ENCODE measurements around the gene SYT1.

Gene SYT1

DNA sequence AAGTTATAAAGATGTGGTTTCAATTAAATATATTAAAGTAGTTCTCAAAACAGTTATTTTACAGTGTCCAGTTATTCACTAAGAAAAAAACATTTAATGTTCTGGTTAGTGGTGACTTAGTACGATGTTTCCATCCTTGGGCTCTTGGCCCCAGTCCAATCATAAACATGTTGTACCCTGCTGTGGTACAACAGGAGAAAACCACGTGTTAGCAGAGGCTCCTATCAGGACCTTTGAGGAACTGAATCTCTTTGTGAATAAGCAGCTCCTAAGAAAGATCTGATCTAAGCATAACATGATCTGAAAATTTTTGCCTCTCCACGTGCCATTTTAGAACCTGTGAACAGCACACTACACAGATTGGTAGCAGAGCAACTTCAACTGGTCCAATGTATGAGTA lies 234.0 kb downstream of the SYT1 start:
- TF ChIP-seq POLR2AphosphoS5 (IDR thresholded peaks at IDR 0.05; ENCODE audit: low read depth, low read length) (no peak), FOXP2 (optimal IDR thresholded peaks at IDR 0.05; ENCODE audit: borderline replicate concordance, extremely low read depth, extremely low read length, insufficient read depth) (no peak), TAF1 (IDR thresholded peaks at IDR 0.05; ENCODE audit: borderline replicate concordance, insufficient read depth, low read length) (no peak), SIN3A (IDR thresholded peaks at IDR 0.05; ENCODE audit: borderline replicate concordance, insufficient read depth, low read length) (no peak)
- TF ChIP-seq, protein P1, sequence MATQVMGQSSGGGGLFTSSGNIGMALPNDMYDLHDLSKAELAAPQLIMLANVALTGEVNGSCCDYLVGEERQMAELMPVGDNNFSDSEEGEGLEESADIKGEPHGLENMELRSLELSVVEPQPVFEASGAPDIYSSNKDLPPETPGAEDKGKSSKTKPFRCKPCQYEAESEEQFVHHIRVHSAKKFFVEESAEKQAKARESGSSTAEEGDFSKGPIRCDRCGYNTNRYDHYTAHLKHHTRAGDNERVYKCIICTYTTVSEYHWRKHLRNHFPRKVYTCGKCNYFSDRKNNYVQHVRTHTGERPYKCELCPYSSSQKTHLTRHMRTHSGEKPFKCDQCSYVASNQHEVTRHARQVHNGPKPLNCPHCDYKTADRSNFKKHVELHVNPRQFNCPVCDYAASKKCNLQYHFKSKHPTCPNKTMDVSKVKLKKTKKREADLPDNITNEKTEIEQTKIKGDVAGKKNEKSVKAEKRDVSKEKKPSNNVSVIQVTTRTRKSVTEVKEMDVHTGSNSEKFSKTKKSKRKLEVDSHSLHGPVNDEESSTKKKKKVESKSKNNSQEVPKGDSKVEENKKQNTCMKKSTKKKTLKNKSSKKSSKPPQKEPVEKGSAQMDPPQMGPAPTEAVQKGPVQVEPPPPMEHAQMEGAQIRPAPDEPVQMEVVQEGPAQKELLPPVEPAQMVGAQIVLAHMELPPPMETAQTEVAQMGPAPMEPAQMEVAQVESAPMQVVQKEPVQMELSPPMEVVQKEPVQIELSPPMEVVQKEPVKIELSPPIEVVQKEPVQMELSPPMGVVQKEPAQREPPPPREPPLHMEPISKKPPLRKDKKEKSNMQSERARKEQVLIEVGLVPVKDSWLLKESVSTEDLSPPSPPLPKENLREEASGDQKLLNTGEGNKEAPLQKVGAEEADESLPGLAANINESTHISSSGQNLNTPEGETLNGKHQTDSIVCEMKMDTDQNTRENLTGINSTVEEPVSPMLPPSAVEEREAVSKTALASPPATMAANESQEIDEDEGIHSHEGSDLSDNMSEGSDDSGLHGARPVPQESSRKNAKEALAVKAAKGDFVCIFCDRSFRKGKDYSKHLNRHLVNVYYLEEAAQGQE (IDR thresholded peaks at IDR 0.05; ENCODE audit: insufficient read depth in 1 of 2, low read depth in 2 of 2, low read length in 2 of 2) = no peak

DNA sequence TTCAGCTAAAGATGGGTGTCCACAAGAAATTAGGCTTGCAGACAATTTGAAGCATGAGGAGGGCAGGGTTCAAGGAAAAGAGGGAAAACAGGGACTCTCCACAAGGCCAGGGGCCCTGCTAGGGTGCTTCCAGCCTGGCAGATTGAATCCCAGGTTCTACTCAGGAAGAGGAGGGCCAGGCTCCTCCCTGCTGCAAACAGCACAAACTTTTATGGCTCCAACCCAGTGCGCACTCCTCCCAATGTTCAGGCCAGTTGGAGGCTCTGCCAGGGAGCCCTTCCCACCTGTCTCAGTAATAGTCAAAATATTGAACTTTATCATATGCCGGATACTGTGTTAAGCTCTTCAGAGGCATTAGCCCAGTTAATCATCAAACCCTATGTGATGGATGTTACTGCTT lies 244.4 kb downstream of the SYT1 start:
- TF ChIP-seq, protein P1 (IDR thresholded peaks at IDR 0.05; ENCODE audit: insufficient read depth in 1 of 2, low read depth in 2 of 2, low read length in 2 of 2) = no peak
- TF ChIP-seq POLR2AphosphoS5 (IDR thresholded peaks at IDR 0.05; ENCODE audit: low read depth, low read length) = no peak
- no peak for TF ChIP-seq FOXP2 (optimal IDR thresholded peaks at IDR 0.05; ENCODE audit: borderline replicate concordance, extremely low read depth, extremely low read length, insufficient read depth)
- no peak for TF ChIP-seq SIN3A (IDR thresholded peaks at IDR 0.05; ENCODE audit: borderline replicate concordance, insufficient read depth, low read length)
- TF ChIP-seq TAF1 (IDR thresholded peaks at IDR 0.05; ENCODE audit: borderline replicate concordance, insufficient read depth, low read length) = no peak

DNA sequence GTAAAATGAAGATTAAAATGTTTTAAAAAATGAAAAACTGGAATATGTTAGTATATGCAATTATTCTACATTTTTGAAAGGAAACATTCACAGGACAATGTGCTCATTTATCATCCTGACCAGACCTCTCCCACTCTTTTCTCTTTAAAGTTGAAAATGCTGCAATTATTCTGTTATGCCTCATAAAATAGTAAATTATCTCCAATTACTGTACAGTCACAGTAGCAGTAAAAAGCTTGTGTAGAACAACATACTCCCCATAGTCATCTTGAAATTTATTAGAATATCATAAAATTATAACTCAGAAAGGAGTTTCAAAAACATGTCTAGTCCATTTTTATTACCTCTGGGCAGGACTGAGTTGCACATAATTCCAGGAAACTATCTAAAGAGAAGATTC lies 250.3 kb downstream of the SYT1 start:
- TF ChIP-seq POLR2AphosphoS5 (IDR thresholded peaks at IDR 0.05; ENCODE audit: low read depth, low read length) = no peak
- no peak for TF ChIP-seq FOXP2 (optimal IDR thresholded peaks at IDR 0.05; ENCODE audit: borderline replicate concordance, extremely low read depth, extremely low read length, insufficient read depth)
- no peak for TF ChIP-seq TAF1 (IDR thresholded peaks at IDR 0.05; ENCODE audit: borderline replicate concordance, insufficient read depth, low read length)
- TF ChIP-seq, protein P1 (IDR thresholded peaks at IDR 0.05; ENCODE audit: insufficient read depth in 1 of 2, low read depth in 2 of 2, low read length in 2 of 2) = no peak

DNA sequence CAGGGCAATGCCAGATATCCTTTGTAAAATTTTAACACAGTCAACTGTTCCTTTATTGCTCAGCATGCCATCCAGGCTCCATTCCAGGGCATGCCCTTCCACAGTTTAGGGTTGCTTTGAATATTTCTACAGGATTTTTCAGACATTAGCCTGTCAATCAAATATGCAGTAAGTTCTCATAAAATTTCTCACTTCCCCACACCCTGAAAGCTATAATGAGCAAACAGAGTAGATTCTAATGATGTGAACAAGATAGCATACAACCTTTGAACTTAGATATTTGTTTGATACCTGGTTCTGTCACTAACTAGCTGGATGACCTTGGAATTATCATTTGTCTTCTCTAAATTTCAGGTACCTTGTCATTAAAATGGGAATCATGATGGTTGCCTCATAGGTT lies 251.2 kb downstream of the SYT1 start:
- TF ChIP-seq POLR2AphosphoS5 (IDR thresholded peaks at IDR 0.05; ENCODE audit: low read depth, low read length) = no peak
- TF ChIP-seq FOXP2 (optimal IDR thresholded peaks at IDR 0.05; ENCODE audit: borderline replicate concordance, extremely low read depth, extremely low read length, insufficient read depth) = no peak
- TF ChIP-seq, protein P1 (IDR thresholded peaks at IDR 0.05; ENCODE audit: insufficient read depth in 1 of 2, low read depth in 2 of 2, low read length in 2 of 2) = no peak
- no peak for TF ChIP-seq TAF1 (IDR thresholded peaks at IDR 0.05; ENCODE audit: borderline replicate concordance, insufficient read depth, low read length)
- no peak for TF ChIP-seq SIN3A (IDR thresholded peaks at IDR 0.05; ENCODE audit: borderline replicate concordance, insufficient read depth, low read length)

DNA sequence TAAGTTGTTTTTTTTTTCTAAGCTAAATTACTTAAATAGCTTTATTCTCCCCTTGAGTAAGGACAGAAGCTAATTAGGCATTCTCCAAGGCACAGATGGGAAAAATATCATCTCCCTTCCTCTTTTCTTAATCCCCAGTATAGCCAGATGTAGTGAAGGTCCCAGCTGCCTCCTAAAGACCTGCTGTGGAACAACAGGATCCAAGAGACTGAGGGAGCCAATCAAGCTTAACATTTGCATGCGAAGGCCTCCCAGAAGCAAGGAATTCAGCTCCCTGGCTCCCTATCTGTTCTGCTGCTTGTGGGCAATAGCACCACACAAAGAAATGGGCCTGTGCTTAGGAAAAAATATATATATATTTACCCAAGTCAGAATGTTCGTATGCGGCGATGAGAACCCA lies 255.2 kb downstream of the SYT1 start:
- TF ChIP-seq, protein P1 (IDR thresholded peaks at IDR 0.05; ENCODE audit: insufficient read depth in 1 of 2, low read depth in 2 of 2, low read length in 2 of 2) = no peak
- TF ChIP-seq POLR2AphosphoS5 (IDR thresholded peaks at IDR 0.05; ENCODE audit: low read depth, low read length) = no peak
- no peak for TF ChIP-seq FOXP2 (optimal IDR thresholded peaks at IDR 0.05; ENCODE audit: borderline replicate concordance, extremely low read depth, extremely low read length, insufficient read depth)
- TF ChIP-seq TAF1 (IDR thresholded peaks at IDR 0.05; ENCODE audit: borderline replicate concordance, insufficient read depth, low read length) = no peak
- TF ChIP-seq SIN3A (IDR thresholded peaks at IDR 0.05; ENCODE audit: borderline replicate concordance, insufficient read depth, low read length) = no peak
